GM19351 (cell line): ENCODE results near the gene RFX7.

Experiments
- ATAC-seq: cut with Tn5 transposase; IDR thresholded peaks from one replicate; pipeline ENCODE4 v1.9.1; 2021; ENCODE audit warnings: mild to moderate bottlenecking, moderate library complexity; ENCODE audit not compliant: unreplicated experiment

Gene RFX7

GRCh38 chr15:56148064-56148463, 95.6 kb downstream of the RFX7 start:
- ATAC-seq = no peak

- ATAC-seq = no peak
Measured at GRCh38 chr15:56146756-56147155, 96.9 kb downstream of the RFX7 start.

- no peak for ATAC-seq
Measured at GRCh38 chr15:56128081-56128480, 115.6 kb downstream of the RFX7 start.

- no peak for ATAC-seq
Measured at GRCh38 chr15:56126409-56126808, 117.3 kb downstream of the RFX7 start.

GRCh38 chr15:56124391-56124790, 119.3 kb downstream of the RFX7 start:
- no peak for ATAC-seq

- no peak for ATAC-seq
Measured at GRCh38 chr15:56105855-56106254, 137.8 kb downstream of the RFX7 start.

- ATAC-seq = no peak
Measured at GRCh38 chr15:56102441-56102840, 141.2 kb downstream of the RFX7 start.

GRCh38 chr15:56099311-56099710, 144.4 kb downstream of the RFX7 start:
- no peak for ATAC-seq

GRCh38 chr15:56098195-56098863, 145.3 kb downstream of the RFX7 start:
- ATAC-seq = no peak

GRCh38 chr15:56095406-56095805, 148.3 kb downstream of the RFX7 start:
- ATAC-seq = no peak

GRCh38 chr15:56094171-56094570, 149.5 kb downstream of the RFX7 start:
- no peak for ATAC-seq

GRCh38 chr15:56088389-56088788, 155.3 kb downstream of the RFX7 start:
- ATAC-seq = no peak

GRCh38 chr15:56086566-56086965, 157.1 kb downstream of the RFX7 start:
- no peak for ATAC-seq

GRCh38 chr15:56082263-56082761, 161.4 kb downstream of the RFX7 start:
- ATAC-seq = no peak

GRCh38 chr15:56077081-56077480, 166.6 kb downstream of the RFX7 start:
- ATAC-seq = no peak

- no peak for ATAC-seq
Measured at GRCh38 chr15:56076640-56077039, 167.0 kb downstream of the RFX7 start.

GRCh38 chr15:56074481-56075265, 169.0 kb downstream of the RFX7 start:
- ATAC-seq = no peak

- ATAC-seq = no peak
Measured at GRCh38 chr15:56064152-56064551, 179.5 kb downstream of the RFX7 start.

- no peak for ATAC-seq
Measured at GRCh38 chr15:56059716-56060115, 184.0 kb downstream of the RFX7 start.

- no peak for ATAC-seq
Measured at GRCh38 chr15:56058986-56059385, 184.7 kb downstream of the RFX7 start.

GRCh38 chr15:56056626-56057025, 187.1 kb downstream of the RFX7 start:
- ATAC-seq = no peak

GRCh38 chr15:56053046-56053400, 190.7 kb downstream of the RFX7 start:
- no peak for ATAC-seq
